GM21528 (cell line): Measurements from ENCODE around the gene SH3RF3.

Experiments
- ATAC-seq: cut with Tn5 transposase; IDR thresholded peaks from one replicate; pipeline ENCODE4 v1.9.1; 2021; ENCODE audit warnings: mild to moderate bottlenecking, moderate library complexity; ENCODE audit not compliant: unreplicated experiment, low FRiP score

SH3RF3 gene

GRCh38 chr2:109342930-109343329 lies 213.9 kb downstream of the SH3RF3 start:
- ATAC-seq: no peak

DNA sequence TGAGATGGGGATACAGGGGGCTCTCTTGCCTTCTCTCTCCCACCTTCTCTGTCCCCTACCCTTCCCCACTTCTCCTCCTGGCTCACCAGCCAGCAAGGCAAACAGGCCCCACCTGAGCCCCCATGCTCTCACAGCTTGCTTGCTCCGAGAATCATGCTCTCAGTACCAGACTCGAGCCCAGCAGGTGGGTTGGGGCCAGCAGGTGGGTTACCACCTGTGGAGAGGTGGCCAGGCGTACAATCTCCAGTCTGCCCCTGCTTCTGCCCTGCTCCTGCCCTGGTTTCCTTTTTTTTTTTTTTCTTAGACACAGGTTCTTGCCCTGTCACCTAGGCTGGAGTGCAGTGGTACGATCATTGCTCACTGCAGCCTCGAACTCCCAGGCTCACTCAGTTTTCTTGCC lies 214.5 kb downstream of the SH3RF3 start:
- no peak for ATAC-seq

DNA sequence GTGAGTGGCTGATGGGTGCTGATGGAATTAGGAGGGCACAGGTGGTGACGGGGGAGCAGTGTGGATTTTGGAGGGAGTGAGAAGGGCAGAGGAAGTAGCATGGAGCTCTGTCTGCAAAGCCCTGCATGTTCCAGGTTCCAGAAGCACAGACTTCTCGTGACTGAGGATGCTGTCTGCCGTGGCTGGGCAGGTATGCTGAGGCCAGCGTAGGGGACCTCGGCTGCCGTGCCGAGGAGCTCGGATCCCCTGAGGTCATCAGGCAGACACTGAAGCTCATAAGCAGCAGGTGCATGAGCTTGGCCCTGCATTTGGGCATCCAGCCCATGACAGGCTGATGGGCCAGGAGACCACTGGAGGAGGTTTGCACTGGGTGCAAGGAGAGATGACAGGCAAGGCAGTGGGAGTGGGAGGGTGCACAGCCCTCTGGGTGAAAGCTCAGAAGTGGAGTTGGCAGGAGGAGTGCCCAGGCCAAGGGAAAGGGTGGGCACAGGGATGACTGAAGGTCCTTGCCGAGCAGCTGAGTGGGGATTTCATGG lies 215.3 kb downstream of the SH3RF3 start:
- no peak for ATAC-seq

DNA sequence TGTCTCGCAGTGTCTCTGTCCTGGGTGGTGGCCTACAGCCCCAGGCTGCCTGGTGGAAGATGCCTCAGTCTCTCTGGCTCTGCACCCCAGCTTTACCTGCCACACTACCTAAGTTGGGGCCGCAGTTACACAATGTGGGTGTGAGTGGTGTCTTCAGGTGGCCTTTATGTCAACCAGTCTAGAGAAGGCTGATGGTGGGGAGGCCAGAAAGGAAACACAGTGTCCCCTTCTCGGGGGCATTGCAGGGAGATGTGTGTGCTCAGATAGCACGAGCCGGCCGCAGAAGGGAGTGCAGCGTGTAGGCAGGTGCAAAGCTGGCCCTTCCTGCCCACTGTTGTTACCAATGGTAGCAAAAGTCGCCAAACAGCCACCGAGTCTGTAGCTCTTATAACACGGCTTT lies 216.1 kb downstream of the SH3RF3 start:
- no peak for ATAC-seq

GRCh38 chr2:109345653-109346480 lies 216.9 kb downstream of the SH3RF3 start:
- no peak for ATAC-seq

DNA sequence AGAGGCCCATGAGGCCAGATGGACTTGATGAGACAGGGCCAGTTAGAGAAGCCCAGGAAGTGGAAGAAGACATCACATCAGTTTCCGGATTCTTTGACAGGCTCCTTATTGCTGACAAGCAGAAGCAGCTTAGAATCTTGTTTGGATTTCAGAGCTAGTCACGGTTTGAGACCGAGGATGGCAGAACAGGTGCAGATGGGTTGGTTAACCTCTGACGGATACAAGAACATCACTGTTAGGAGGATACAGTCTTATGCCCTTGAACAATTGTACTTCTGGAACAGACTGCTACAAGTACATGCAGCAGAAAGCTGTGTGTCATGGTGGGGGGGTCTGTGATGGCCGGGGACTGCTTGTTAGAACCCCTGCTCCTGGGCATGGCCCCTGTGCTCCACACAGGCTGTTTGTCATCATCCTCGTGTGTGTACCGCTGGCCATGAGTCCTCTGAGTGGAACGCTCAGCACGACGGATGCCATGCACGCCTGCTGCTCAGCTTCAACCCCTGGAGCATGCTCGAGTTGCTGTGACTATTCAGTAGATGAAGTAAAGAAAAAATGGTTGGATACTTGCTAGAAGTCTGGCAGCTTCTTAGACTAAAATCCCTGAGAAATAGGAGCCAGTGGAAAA lies 217.7 kb downstream of the SH3RF3 start:
- ATAC-seq: no peak

GRCh38 chr2:109347626-109348025 lies 218.6 kb downstream of the SH3RF3 start:
- ATAC-seq: no peak

DNA sequence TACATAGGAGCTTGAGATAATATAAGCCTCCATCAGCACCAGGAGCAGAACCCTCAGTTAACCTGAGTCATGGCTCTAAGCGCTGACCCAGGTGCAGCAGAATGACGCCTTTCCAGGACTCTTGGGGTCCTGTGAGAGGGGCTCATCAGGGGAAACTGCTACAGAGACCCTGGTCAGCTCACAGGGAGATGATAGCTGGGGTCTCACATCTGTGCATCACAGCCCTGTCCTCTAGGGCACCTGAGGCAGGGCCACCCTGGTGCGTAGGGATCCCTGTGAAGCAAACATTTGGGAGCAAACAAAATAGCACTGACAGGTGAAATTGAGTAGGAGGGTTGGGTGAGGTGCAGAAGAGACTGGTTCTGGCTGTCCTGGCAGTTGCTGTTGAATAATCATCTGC lies 219.2 kb downstream of the SH3RF3 start:
- ATAC-seq: no peak

DNA sequence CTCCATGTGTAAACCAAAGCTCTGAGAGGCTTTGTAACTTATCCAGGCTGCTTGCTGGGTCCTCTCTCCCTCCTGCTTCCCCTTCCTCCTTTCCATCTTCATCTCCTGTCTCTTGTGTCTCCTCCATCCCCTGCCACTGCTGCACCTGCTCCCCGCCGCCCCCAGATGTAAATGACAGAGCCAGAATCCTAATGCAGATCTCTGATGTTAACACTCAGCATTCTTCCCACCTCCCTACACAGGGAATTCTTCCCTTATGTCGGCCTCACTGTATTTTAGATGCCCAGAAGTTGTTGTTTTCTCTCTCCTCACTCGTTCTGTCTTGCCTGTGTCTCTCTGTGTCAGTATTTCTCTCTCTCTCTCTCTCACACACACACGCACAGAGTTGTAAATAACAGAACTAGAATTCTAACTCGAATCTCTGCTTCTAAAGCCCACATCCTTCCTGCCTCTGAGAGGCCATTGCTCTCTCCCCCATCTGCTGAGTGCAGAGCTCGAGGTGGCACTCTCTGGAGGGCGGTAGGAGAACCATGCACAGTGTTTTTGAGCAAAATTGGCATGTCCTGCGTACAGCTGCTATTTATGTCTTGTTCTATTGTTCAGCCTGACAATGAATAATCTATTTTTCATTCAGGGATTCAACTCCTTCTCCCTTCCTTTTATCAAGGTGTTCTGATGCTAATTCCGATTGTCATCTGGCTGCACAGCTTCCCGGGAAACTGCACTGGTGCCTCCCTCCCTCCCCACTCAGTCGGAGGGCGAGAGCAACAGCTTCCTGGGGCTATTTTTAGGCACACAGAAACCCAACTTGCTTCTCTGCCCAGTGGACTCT lies 219.9 kb downstream of the SH3RF3 start:
- ATAC-seq: no peak

GRCh38 chr2:109349503-109350465 lies 220.8 kb downstream of the SH3RF3 start:
- ATAC-seq: no peak

DNA sequence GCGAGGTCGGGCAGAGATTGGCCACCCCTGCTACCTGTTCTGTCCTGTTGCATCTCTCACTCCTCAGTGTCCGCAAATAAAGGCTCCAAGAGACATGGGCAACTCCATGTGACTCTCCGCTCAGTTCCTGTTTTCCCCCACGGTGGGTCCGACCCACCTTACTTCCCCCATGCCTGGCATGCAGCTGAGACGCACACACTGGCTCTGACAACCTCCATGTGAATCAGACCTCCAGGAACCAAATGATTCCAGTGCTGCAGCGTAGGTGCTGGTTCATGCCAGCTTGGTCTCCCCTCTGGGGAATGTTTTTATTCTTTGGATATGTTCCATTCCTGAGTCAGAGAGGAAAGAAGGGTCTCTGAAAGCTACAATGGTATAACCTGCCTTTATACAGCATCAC lies 221.5 kb downstream of the SH3RF3 start:
- no peak for ATAC-seq

DNA sequence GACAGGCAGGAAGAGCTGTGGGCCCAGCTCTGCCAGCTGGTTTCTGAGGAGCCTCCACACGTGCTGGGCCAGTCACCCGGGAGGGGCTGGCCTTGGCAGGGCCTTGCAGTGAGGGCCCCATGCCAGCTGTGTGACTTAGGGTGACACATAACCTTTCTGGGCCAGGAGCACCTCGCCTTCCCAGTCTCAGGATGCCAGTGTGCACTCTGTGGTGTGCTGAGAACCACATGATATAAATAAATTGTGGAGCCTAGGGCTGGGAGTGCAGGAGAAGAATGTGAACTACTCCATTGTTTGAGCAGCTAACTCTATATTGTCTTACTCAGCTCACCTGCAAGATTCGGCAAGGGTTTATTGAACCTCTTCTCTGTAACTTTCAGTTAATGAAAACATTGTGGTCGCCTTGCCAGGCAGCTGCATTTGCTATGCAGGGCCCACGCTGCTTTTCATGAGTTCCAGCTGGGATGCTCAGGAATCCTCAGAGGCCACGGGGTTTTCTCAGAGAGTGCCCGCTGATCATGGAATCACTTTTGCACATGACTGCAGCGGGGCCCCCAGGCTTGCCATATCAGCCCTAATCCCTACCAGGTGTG lies 222.3 kb downstream of the SH3RF3 start:
- ATAC-seq: no peak

- ATAC-seq: no peak
Measured at GRCh38 chr2:109352056-109352897, 223.3 kb downstream of the SH3RF3 start.

GRCh38 chr2:109352898-109353689 lies 224.1 kb downstream of the SH3RF3 start:
- ATAC-seq: no peak

- ATAC-seq: no peak
Measured at GRCh38 chr2:109353806-109354745, 225.1 kb downstream of the SH3RF3 start.

DNA sequence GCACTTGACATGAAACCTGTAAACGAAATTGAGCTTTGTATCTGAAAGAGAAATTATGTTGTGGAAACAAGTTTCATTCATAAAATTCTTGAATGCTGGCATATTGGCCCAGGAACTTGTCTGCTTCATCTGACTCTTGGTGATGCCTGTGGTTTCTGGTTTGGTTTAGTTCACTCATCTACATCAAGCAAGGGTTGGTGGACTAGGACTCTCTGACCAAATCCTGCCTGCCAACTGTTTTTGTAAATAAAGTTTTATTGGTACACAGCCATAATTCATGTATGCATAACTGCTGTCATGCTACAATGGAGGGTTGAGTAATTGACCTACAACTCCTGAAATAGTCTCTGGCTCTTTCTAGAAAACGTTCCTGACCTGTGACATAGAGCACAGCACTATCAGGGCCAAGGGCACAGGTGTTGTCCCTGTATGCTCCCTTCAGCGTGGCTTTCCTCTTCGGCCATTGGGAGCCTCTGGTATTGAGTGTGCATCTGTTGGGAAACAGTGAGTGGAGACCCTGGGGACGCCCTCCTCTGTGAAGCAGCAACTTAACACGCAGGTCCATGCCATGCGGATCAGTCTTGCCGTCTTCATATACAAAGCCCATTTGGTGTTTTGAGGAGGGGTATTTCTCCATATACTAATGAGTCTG lies 226.3 kb downstream of the SH3RF3 start:
- no peak for ATAC-seq
